NOMO-1 (cell line): ENCODE data around the gene CFAP68.
"Not testable (repeated sequence)": the region's sequence is repeated elsewhere in the genome, so short reads cannot be mapped to it uniquely, and the experiment has no call there.

ENCODE experiments used
- DNase-seq, 2 experiments: peaks; one replicate each; lab custom pipeline; 2025; ENCODE audit not compliant: unreplicated experiment in 2 of 2; lab: John Stamatoyannopoulos, UW

CFAP68 gene

GRCh38 chr11:111916768-111917167 lies 37.4 kb downstream of the CFAP68 start:
- DNase-seq: no peak

GRCh38 chr11:111917312-111917711 lies 38.0 kb downstream of the CFAP68 start:
- DNase-seq: no peak

- no peak for DNase-seq
These were observed 38.4 kb downstream of the CFAP68 start for GRCh38 chr11:111917788-111918187.

- DNase-seq: no peak
These were observed 39.3 kb downstream of the CFAP68 start, which contains the start of gene C11orf52 for GRCh38 chr11:111918390-111919256. TSS of gene C11orf52 (plus strand) at chr11:111918913. CDS start at chr11:111918973, 60 bp downstream.

GRCh38 chr11:111920908-111921307 lies 41.6 kb downstream of the CFAP68 start:
- no peak for DNase-seq

- DNase-seq: no peak
These were observed 42.3 kb downstream of the CFAP68 start for GRCh38 chr11:111921541-111922230.

- DNase-seq: peak in 1 of 2 experiments; percentile 24
These were observed 43.5 kb downstream of the CFAP68 start for GRCh38 chr11:111922803-111923202.

GRCh38 chr11:111923351-111923788 lies 44.0 kb downstream of the CFAP68 start:
- no peak for DNase-seq

GRCh38 chr11:111923951-111924350 lies 44.6 kb downstream of the CFAP68 start:
- DNase-seq: no peak

- no peak for DNase-seq
These were observed 46.6 kb downstream of the CFAP68 start for GRCh38 chr11:111925953-111926352.

GRCh38 chr11:111926505-111927391 lies 47.4 kb downstream of the CFAP68 start:
- DNase-seq: peak; percentile 95 to 98

- no peak for DNase-seq
These were observed 51.1 kb downstream of the CFAP68 start for GRCh38 chr11:111930472-111930871.

GRCh38 chr11:111932611-111932950 lies 53.2 kb downstream of the CFAP68 start:
- DNase-seq: no peak

GRCh38 chr11:111933176-111933575 lies 53.8 kb downstream of the CFAP68 start:
- not testable (repeated sequence) for DNase-seq

- DNase-seq: peak; percentile 61 to 91
These were observed 54.5 kb downstream of the CFAP68 start for GRCh38 chr11:111933872-111934271.

GRCh38 chr11:111934306-111934705 lies 55.0 kb downstream of the CFAP68 start:
- DNase-seq: no peak
